T-helper 22 cell (primary cell): ENCODE data around the gene APC.

Source experiments
- DNase-seq: peaks from one replicate; pipeline ENCODE4 v3.0.0-alpha.2; 2020; ENCODE audit warnings: low read depth

Gene APC

GRCh38 chr5:112737463-112738190, at the start of gene APC:
Gene APC (plus strand): TSS chr5:112737885. CDS start chr5:112754891, 17,006 bp downstream.
- DNase-seq = peak; percentile 73

GRCh38 chr5:112689155-112689909, 48.4 kb upstream of the APC start:
- no peak for DNase-seq

GRCh38 chr5:112690605-112691338, 46.9 kb upstream of the APC start:
- DNase-seq = no peak

DNA sequence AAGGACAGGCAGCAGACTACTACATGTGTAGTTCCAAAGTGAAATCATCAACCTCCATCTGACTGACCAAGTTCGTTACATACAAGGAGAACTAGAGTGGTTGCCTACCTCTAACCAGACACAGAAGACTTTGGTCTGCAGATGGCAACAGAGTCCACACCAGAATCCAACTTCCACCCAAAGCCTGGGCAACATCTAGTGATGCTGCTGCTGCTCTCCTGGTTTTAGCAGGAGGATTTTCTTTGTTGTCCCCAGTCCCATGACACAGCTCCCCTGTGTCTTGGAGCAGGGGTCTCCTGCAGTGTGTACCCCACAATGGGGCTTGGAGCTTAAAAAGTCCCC, 46.4 kb upstream of the APC start:
- no peak for DNase-seq

GRCh38 chr5:112691758-112692157, 45.9 kb upstream of the APC start:
- no peak for DNase-seq

DNA sequence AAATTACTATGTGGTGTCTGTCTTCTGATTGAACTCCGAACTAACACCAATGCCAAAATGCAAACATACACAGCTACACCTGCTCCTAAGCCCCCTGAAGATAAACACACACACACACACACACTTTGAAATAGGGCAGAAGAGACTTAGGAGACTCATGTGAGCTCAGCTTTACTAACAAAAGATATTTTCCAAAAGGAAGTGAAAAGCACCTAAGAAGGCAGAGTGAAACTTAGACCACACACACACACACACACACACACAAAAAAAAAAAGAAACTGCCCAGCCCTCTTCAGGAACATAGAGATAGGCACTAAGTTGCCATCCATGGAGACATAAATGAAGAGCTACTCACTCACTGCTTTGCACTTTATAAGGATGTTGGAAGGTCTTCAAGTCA, 45.2 kb upstream of the APC start:
- DNase-seq = no peak

DNA sequence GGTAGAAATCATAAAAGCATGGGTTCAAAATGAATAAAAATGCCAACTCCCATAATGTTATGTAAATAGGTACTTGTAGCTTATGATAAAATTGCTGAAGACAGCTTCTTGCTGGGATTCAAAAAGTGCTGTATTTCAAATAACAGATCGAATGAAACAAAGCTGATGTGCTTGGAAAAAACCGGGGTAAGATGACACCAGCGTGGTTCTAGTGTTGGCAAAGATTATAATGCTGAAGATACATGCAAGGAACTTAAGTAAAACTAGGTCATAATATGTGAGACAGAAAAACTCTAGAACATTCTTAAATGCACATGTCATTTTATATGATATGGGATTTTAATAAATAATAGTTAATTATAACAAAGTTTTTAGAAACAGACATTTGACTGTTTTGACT, 44.4 kb upstream of the APC start:
- DNase-seq = no peak

DNA sequence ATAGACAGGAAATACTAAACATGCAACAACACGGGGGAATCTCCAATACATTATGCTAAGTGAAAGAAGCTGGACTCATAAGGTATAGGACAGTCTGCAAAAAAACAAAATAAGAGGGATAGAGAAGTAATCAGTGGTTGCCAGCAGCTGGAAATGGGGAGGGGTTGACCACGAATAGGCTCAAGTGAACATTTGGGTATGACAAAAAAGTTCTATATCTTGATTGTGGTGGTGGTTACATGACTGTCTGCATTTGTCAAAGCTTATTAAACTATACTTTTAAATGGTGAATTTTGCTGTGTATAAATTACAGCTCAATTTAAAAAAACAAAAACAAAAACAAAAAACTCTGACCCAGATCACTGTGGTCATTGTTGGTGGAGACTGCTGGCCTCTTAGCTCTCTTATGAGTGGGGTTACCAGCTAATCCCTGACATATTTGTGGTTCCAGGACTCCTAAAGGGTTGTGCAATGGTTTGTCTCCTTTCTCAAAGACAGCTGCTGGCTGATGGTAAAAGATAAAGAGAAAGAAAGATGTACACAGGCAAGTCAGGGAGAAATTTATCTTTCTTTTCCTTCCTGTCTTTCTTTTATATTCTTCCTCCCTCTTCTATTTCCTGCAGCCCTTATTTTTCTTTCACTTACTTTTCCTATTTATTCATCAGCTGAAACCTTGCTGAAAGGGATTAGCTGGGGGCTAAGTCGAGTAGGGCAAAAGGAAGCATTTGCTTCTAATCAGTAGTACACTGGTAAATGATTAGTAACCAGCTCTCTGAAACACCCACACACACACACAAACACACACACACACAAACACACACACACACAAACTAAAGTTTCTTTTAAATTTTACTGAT, 42.6 kb upstream of the APC start:
- no peak for DNase-seq

GRCh38 chr5:112696786-112697185, 40.9 kb upstream of the APC start:
- DNase-seq = no peak

- no peak for DNase-seq
These were observed 40.4 kb upstream of the APC start for GRCh38 chr5:112697322-112697721.

- DNase-seq = no peak
These were observed 39.9 kb upstream of the APC start for GRCh38 chr5:112697833-112698232.

GRCh38 chr5:112703866-112704820, 33.5 kb upstream of the APC start:
- DNase-seq = no peak

GRCh38 chr5:112706446-112707016, 31.2 kb upstream of the APC start:
- no peak for DNase-seq

- DNase-seq = peak; percentile 97
These were observed 30.2 kb upstream of the APC start for GRCh38 chr5:112707187-112708102.

GRCh38 chr5:112708103-112708622, 29.5 kb upstream of the APC start:
- no peak for DNase-seq

DNA sequence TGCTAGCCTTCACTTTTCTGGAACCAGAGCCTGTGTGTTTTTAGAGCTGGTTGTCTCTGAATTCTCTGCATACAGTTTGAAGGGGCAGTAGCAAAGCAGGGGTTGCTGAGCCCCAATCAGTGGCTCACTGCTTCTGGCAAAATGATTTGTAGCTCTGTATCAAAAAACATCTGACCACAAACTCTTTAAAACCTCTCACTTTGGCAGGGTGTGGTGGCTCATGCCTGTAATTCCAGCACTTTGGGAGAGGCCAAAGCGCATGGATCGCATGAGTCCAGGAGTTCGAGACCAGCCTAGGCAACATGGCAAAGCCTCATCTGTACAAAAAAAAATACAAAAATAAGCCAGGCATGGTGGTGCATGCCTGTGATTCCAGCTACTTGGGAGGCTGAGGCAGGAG, 28.3 kb upstream of the APC start:
- no peak for DNase-seq

GRCh38 chr5:112710896-112711295, 26.8 kb upstream of the APC start:
- DNase-seq = no peak

DNA sequence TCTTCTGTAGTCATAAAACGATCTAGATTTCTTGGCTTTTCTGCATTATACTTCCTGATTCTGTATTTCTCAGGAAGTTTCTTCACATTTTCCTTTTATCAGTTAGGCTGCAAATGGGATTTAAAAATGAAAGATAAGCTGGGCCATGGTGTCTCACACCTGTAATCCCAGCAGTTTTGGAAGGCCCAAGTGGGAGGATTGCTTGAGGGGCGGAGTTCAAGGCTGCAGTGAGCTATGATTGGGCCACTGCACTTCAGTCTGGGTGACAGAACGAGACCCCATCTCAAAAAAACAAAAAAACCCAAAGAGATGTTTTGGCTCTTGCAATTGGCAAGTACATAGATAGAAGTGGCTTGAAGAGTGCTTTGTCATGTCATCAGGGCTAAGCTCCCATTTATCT, 26.2 kb upstream of the APC start:
- DNase-seq = no peak

- no peak for DNase-seq
These were observed 24.5 kb upstream of the APC start for GRCh38 chr5:112713206-112713605.
